ENCODE data around the gene NLRP6. TPM values are rescaled to one million over a fixed set of nuclear protein-coding genes. Genes with fewer than 3 reads are reported as not detected.
"Not testable (repeated sequence)": the region's sequence is repeated elsewhere in the genome, so short reads cannot be mapped to it uniquely, and the experiment has no call there.

NLRP6 gene
- polyA plus RNA-seq, 1 donor = not detected

DNA sequence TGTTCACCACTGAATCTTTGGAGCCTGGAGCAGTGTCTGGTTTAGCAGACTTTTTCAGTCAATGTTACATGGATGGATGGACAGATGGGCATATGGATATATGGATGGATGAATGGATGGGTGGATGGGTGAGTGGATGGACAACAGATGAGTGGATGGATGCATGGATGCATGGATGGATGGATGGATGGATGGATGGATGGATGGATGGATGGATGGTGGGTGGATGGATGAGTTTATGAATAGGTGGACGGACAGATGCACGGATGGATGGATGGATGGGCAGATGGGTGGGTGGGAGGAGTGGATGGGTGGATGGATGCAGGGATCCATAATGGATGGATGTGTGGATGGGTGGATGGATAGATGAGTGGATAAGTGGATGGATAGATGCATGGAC, 22.4 kb upstream of the NLRP6 start:
- no peak for DNase-seq (ENCODE audit: low read depth)

DNA sequence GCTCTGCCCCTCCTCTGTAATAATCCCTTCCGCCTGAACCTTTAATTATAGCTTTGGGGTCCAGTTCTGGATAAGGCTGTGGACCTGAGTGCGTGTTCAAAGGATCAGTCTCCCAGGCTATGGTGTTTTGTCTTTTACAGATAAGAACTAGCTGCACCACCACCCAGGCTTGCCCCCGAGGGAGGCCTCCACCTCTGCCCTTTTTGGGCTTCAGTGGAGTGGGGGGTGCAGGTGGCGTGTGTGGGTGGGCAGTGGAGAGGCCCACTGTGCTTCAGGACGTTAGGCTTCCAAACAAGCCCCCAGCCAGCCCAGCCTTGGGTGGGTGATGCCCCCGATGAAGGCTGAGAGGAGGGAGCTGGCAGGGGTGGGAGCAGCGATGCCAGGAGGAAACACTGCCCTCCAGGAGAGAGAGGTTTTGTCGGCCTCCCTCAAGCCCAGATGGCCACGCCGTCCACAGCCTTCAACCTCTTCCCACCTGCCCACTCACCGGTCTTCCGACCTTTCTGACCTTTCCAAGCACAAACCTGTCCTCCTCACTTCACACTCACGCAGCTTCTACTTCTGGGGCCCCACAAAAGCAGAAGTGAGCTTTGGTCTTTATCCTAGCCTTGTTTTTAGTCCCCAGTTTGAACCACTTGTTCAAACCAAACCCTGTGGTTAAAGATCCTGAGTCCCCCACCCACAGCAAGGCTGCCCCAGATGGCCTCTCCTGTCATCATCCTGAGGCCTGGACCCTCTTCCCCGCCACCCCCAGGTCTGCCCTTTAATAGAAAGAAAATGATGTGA, 21.1 kb upstream of the NLRP6 start:
- no peak for DNase-seq (ENCODE audit: low read depth)

DNA sequence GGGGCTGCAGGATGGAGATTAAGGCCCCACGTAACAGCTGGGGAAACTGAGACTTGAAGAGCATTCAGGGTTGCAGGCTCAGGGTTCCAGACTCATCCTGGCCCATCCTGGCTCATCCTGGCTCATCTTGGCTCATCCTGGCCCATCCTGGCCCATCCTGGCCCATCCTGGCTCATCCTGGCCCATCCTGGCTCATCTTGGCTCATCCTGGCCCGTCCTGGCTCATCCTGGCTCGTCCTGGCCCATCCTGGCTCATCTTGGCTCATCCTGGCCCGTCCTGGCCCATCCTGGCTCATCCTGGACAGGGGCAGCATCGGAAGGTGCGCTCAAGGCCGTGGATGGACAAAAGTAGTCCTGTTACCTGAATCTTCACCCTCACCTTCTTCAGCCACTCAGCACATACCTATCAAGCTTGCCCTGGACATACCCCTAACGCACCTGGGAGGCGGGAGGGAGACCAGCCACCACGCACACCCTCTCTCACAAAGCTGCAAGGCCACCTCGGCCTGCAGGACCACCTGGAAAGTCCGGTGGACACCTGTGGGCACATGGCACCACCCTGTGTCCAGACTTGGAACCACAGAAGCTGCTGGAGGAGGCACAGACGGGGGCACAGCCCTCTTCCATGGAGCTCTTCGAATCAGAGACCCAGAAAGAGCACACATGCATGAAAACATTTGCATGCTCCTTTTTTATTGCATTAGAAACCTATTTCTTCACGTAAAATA, 20.3 kb upstream of the NLRP6 start:
- no peak for DNase-seq (ENCODE audit: low read depth)

DNA sequence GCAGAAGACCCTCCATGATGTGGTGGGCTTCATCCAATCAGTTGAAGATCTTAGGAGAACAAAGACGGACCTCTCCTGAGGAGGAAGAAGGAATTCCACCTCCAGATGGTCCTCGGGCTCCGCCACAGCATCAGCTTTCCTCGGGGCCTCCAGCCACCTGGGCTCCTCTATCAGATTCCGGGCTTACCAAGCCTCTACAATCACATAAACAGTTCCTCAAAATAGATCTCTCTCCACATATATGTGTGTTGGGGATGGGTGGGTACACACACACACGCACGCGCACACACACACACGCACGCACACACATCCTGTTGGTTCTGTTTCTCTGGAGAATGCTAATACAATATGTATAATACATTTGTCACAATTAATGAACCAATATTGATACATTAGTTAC, 18.8 kb upstream of the NLRP6 start:
- no peak for DNase-seq (ENCODE audit: low read depth)

DNA sequence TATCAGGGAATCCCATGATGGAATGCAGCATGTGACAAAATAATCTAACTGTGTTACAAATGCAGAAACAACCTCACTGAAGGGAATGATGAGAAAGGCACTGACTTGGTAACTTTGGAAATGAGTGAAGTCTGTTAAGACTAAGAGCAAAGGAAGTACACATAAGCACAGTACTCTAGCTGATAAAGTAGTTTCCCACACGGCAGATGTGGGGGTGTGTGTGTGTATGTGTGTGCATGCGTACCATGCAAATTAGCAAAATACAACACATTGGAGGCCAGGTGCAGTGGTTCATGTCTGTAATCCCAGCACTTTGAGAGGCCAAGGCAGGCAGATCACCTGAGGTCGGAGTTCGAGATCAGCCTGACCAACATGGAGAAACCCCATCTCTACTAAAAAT, 16.6 kb upstream of the NLRP6 start:
- no peak for DNase-seq (ENCODE audit: low read depth)

DNA sequence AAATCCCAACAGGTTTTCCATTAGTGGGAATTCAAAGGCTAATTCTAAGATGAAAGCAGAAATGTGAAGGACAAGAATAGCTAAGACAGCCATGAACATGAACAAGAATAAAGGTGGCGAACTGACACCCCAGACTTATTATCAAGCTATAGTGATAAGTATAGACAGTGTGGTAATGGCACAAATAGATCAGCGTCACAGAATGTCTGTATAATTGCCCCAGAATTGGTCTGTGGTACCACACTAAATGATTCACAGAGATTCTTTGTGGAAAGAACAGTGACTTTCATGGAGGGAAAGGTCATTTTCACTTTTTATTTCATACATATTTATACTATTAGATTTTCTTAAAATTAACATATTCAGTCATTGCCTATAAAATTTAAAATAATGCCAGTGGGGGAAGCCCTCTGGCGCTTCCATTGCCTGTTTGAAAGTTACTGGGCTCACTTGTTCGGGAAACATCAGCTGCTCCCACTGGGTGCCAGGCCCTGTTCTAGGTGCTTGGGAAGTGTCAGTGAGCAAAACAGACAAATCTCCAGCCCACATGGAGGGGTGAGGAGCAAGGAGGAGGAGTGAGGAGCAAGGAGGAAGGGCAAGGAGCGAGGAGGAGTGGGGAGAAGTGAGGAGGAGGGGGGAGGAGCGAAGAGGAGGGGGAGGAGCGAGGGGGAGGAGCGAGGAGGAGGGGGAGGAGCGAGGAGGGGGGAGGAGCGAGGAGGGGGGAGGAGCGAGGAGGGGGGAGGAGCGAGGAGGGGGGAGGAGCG, 11.3 kb upstream of the NLRP6 start:
- DNase-seq (ENCODE audit: low read depth) = no peak

DNA sequence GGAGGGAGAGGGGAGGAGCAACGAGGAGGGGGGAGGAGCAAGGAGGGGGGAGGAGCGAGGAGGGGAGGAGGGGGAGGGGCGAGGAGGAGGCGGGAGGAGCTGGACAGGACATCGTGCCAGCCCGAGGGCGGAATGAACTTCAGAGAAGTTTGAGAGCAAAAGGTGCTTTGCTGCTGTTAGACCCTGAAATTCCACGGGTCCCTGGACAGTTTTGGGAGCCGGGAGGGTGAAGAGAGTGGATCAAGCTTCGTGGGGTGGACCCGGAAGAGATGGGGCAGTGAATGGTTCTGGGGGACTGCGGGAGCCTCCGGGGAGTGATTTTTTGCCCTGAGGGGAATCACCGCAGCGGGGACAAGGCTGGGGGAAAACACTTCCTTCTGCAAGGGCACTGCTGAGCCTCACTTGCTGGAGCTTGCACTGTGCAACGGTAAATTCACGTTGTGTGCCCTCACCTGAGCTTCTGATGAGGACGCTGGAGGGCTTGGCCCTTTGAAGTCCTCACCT, 10.7 kb upstream of the NLRP6 start:
- DNase-seq (ENCODE audit: low read depth) = no peak

DNA sequence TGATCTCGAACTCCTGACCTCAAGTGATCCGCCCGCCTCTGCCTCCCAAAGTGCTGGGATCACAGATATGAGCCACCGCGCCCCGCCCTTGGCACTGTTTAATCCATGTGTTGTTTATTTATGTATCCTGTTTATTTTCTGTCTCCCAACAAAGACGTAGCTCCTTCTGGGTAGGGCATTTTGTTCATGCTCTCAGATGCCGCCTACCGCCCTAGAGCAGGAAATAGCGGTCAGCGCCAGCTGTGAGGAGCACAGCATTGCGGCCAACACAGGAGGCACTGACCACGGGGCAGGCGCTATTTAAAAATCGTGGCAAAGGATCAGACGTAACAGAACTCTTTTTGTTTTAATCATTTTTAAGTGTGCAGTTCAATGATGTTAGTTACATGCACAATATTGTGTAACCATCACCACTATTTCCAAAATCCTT, 9.5 kb upstream of the NLRP6 start:
- DNase-seq (ENCODE audit: low read depth) = not testable (repeated sequence)

DNA sequence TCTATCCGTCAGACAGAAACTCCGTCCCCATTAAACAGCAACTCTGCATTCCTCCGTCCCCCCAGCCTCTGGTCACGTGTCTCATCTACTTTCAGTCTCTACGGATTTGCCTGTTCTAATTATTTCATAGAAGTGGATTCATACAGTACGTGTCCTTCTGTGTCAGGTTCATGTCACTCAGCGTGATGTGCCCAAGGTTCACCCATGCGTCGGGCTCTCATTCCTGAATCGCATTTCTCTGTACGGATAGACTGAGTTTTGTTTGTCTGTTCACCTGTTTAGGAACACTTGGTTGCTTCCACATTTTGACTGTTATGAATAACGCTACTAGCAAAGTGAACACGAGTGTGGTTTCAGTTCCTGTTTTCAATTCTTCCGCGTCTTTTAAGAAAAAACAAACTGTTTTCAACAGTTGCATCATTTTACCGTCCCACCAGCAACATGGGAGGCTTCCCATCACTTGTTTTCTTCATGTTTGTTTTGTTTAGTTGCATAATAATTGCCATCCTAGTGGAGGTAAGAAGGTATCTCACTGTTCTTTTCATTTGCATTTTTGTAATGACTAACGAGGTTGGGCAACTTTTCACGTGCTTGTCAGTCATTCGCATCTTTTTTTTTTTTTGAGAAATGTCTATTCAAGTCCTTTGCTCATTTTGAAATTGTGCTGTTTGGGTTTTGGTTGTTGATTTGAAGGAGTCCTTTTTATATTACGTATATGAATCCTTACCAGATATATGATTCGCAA, 8.9 kb upstream of the NLRP6 start:
- peak; percentile 38 for DNase-seq (ENCODE audit: low read depth)

DNA sequence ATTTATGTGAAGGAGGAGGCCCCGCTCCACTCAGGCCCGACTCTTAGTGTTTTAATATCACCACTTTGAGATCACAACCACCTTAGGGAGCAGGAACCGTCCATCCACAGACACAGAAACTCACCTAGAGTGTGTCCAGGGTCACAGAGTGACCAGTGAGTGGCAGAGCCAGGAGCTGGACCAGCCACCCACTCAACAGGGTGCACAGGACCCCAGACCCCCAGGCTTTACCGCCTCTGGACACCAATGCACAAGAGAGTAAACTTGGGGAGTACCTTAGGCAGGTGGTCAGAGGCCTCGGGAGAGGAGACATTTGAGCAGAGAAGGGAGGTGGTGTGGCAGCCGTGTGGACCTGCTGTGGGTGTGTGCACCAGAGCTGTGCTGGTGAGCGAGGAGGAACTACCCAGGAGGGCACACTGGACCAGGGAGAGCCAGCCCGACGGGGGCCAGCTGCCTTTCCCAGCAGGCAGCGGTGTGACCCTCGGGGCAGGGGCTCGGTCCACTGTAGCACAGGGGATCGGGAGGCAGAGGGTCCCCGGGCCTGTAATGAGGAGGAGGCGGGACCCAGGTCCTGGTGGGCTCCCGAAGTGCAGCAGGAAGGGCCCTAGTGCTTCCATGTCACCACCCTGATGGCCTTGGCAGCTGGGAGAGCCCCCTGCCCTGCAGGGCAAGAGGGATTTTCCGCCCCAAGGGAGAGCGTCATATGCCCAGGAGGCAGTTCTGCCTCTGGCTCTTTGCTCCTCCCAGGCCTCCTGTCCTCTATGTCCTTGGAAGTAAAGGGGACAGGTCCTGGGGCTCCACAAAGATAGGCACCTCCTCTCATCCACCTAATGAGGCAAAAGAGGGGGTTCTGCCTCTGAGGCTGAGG, 7.5 kb upstream of the NLRP6 start:
- no peak for DNase-seq (ENCODE audit: low read depth)

DNA sequence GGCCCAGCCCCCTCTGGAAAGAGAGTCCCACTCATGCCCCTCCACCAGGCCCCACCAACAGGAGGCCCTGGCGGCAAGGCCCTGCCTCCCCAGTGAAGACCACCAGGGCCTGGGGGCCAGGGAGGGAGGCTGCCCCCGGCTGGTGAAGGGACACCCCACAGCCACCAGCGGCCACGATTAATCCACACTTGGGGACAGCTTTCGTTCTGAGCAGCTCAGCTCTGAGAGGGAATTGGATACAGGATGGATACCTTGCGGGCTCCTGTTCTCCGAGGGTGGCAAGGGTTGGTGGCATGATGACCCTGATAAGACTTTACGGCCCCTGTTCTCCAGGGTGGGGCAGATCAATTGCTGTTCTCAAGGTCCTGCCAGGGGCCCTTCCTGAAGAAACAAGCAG, 6.9 kb upstream of the NLRP6 start:
- DNase-seq (ENCODE audit: low read depth) = no peak

DNA sequence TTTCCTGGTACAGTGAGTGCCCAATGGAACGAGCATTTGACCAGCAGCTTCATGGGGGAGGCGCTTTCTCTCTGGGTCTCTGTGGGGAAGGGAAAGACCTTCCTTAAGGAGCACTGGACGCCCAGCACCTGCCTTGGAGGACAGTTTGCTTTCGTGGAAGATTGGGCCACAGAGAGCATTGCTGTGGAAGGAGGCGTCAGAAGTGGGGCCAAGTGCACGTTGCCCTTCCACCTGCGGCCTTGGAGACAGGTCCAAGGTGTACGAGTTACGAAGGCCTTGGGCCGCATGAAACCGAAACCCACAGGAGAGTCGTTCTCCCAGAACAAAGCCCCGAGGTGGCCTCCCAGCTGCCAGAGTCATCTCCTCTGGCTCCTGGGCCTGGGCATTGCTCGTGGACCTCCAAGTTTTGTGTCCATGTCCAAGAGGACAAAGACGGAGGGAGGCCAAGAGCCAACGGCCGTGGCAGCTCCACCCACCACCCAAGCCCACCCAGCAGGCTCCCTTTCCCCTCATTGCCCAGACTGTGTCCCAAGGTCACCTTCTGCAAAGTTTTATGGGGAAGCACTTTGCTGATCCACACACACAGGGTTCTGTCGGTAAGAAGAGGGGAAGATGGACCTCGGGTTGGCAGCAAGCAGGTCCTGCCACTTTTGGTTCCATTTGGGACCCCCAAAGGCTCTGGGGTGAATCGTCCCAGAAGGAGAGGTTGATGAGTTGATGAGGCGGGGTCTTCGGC, 5.8 kb upstream of the NLRP6 start:
- no peak for DNase-seq (ENCODE audit: low read depth)

DNA sequence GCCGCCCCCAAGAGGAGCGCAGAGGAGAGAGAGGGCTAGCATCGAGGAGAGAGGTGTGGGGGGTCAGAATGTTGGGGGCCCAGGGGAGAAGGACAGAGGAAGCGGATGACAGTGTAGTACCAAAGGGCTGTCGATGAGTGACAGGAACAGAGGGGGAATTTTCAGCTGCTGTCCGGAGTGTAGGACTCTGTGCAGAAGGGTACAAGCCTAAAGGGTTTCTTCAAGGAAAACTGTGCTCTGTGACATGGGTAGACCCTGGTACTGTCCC, 5.3 kb upstream of the NLRP6 start:
- no peak for DNase-seq (ENCODE audit: low read depth)

DNA sequence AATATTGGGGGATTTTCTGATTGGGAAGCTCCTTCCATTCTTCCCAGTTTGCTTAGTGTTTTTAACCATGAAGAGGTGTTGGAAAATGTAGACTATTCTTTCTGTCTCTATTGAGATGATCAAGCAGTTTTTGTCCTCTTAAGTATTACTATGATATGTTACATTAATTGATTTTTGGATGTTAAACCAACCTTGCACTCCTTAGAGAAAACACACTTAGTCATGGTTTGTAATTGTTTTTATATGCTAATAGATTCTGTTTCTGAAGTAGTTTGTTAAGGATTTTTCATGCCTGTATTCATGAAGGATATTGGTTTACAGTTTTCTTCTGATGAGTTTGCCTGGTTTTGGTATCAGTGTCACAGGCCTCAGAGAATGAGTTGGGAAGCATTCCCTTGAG, 2.0 kb upstream of the NLRP6 start:
- no peak for DNase-seq (ENCODE audit: low read depth)

DNA sequence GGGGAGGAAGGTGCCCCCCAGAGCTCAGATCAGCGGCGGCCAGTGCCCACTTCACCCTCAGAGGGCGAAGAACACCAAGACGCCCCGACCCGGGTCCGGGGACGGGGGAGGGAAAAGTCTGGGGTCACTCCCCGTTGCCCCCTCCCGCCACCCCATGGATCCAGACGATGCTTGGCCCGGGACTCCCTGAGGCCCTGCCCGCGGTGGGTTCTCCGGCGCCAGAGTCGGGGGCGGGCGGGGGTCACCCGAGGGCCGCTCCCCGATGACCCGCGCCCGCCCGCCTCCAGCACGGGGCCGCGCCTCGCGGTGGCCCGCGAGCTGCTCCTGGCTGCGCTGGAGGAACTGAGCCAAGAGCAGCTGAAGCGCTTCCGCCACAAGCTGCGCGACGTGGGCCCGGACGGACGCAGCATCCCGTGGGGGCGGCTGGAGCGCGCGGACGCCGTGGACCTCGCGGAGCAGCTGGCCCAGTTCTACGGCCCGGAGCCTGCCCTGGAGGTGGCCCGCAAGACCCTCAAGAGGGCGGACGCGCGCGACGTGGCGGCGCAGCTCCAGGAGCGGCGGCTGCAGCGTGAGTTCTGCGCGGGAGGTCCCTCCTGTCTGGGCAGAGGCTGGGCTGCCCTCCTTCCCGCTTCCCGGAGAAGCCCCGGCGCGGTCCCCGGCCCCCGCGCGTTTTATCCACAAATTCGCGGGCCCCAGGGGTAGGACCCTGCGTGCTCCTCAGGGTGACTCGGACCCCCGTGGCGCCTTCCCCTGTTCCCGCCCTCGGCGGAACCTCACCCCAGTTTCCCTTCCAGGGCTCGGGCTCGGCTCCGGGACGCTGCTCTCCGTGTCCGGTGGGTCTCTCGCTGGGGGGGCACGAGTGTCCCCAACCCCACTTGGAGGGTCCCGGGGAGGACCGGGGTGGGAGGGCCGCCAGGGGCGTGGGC, 1.1 kb downstream of the NLRP6 start:
- no peak for DNase-seq (ENCODE audit: low read depth)

DNA sequence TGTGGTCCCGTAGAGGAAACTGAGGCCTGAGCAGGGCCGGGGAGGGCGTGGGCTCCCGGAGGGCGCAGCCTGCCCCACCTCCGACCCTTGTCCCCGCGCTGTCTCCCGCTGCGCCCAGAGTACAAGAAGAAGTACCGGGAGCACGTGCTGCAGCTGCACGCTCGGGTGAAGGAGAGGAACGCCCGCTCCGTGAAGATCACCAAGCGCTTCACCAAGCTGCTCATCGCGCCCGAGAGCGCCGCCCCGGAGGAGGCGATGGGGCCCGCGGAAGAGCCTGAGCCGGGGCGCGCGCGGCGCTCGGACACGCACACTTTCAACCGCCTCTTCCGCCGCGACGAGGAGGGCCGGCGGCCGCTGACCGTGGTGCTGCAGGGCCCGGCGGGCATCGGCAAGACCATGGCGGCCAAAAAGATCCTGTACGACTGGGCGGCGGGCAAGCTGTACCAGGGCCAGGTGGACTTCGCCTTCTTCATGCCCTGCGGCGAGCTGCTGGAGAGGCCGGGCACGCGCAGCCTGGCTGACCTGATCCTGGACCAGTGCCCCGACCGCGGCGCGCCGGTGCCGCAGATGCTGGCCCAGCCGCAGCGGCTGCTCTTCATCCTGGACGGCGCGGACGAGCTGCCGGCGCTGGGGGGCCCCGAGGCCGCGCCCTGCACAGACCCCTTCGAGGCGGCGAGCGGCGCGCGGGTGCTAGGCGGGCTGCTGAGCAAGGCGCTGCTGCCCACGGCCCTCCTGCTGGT, 1.9 kb downstream of the NLRP6 start:
- DNase-seq (ENCODE audit: low read depth) = no peak

DNA sequence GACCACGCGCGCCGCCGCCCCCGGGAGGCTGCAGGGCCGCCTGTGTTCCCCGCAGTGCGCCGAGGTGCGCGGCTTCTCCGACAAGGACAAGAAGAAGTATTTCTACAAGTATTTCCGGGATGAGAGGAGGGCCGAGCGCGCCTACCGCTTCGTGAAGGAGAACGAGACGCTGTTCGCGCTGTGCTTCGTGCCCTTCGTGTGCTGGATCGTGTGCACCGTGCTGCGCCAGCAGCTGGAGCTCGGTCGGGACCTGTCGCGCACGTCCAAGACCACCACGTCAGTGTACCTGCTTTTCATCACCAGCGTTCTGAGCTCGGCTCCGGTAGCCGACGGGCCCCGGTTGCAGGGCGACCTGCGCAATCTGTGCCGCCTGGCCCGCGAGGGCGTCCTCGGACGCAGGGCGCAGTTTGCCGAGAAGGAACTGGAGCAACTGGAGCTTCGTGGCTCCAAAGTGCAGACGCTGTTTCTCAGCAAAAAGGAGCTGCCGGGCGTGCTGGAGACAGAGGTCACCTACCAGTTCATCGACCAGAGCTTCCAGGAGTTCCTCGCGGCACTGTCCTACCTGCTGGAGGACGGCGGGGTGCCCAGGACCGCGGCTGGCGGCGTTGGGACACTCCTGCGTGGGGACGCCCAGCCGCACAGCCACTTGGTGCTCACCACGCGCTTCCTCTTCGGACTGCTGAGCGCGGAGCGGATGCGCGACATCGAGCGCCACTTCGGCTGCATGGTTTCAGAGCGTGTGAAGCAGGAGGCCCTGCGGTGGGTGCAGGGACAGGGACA, 2.7 kb downstream of the NLRP6 start:
- DNase-seq (ENCODE audit: low read depth) = no peak

Data from forelimb muscle (tissue), 1 donor.